Measurements from ENCODE around the gene CHODL. TPM values are rescaled to one million over a fixed set of nuclear protein-coding genes. Genes with fewer than 3 reads are reported as not detected.

Gene CHODL
- total and polyA plus RNA-seq, 2 of the 4 experiments (the other 2 are of a cell fraction) = under 0.01 TPM; not detected in 1

DNA sequence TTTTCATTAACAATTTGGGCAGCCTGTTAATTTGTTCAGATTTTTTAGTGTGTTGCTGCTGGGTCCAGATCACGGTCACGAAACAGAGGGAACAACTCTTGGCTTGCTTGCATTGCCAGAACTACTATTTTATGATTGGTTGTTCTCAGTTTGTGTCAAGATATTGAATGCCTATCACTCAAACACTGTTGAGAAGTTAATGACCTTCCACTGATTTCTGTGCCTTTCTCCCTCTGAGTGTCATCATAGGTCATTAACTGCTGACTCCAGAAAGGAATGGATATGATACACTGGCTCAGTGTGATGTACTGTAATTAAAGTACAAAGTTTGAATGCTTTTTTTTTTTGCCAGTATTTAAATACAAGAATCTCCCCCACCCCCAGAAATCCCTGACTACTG lies 9.2 kb downstream of the CHODL start:
- H3K18ac ChIP-seq (ENCODE audit: low read depth, low read length) = no peak overlapping the region
- in situ Hi-C loops (cut with MboI; ENCODE audit: low sequenced_read_pairs) = no loop called here

More for the DNA sequence above, 9.2 kb downstream of the CHODL start:
- Histone ChIP-seq H3K4ac (ENCODE audit: low read depth, low read length) (no peak overlapping the region), H4K20me1 (ENCODE audit: insufficient read depth, low read length) (no peaks in the 10 kb centered on the region), H2BK5ac (ENCODE audit: low read depth, low read length, poor library complexity, severe bottlenecking) (no peak overlapping the region), H3K56ac (ENCODE audit: extremely low read depth, insufficient read depth, low read length) (no peak overlapping the region), H3K4me3 (ENCODE audit: insufficient read depth, low read depth, low read length) (no peak overlapping the region), H2BK120ac (ENCODE audit: low read depth, low read length) (no peak overlapping the region), H3K36me3 (ENCODE audit: control insufficient read depth, insufficient read depth, low read length) (no peaks in the 10 kb centered on the region), H2AK5ac (ENCODE audit: low read depth, low read length) (no peak overlapping the region), H4K8ac (ENCODE audit: low read depth in 2 of 2, low read length in 2 of 2) (no peak overlapping the region), H4K5ac (ENCODE audit: low read depth, low read length) (no peak overlapping the region), H2AFZ (replicated peaks; ENCODE audit: low read length, poor library complexity) (no peak overlapping the region), H3K4me2 (ENCODE audit: low read depth, low read length) (no peak overlapping the region), H4K91ac (ENCODE audit: insufficient read depth, low read depth, low read length) (no peak overlapping the region), H3K14ac (replicated peaks; ENCODE audit: low read depth, low read length) (no peak overlapping the region), H2BK20ac (ENCODE audit: low read depth, low read length) (no peak overlapping the region), H3K79me1 (ENCODE audit: low read depth in 1 of 2, low read length in 2 of 2) (no peaks in the 10 kb centered on the region), H3K23ac (ENCODE audit: low read depth, low read length) (no peak overlapping the region), H3K9me3 (ENCODE audit: control insufficient read depth, insufficient read depth, low read length) (peaks cover 2% of the 10 kb centered on the region; the same call in 1 of the 2 replicates), H3K9me1 (ENCODE audit: insufficient read depth, low read length) (no peaks in the 10 kb centered on the region), H2BK15ac (ENCODE audit: low read depth, low read length) (no peak overlapping the region), H3K27ac (ENCODE audit: insufficient read depth, low read length) (no peak overlapping the region), H3K4me1 (ENCODE audit: control insufficient read depth, insufficient read depth, low read length) (no peaks in the 10 kb centered on the region), H2AK9ac (replicated peaks; ENCODE audit: low read depth, low read length, poor library complexity) (no peak overlapping the region), H3K9ac (ENCODE audit: low read depth, low read length) (no peak overlapping the region), H3K27me3 (ENCODE audit: control insufficient read depth, insufficient read depth, low read length) (no peaks in the 10 kb centered on the region)
- ChIA-PET CTCF (no interaction called here), POLR2A (ENCODE audit: unreplicated experiment) (no interaction called here)
- dilution Hi-C loops (cut with HindIII; ENCODE audit: low sequenced_read_pairs, unreplicated experiment) (no loop called here), intact Hi-C loops (cut with micrococcal nuclease) (no loop called here)
- ATAC-seq (ENCODE audit: low read depth) = no peak
- WGBS, 2 experiments (ENCODE audit: extremely low coverage in 2 of 2, insufficient read length in 1 of 2) = no CpG with 5 or more reads among the region's 2 CpGs
- TF ChIP-seq, protein P1, sequence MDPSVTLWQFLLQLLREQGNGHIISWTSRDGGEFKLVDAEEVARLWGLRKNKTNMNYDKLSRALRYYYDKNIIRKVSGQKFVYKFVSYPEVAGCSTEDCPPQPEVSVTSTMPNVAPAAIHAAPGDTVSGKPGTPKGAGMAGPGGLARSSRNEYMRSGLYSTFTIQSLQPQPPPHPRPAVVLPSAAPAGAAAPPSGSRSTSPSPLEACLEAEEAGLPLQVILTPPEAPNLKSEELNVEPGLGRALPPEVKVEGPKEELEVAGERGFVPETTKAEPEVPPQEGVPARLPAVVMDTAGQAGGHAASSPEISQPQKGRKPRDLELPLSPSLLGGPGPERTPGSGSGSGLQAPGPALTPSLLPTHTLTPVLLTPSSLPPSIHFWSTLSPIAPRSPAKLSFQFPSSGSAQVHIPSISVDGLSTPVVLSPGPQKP (IDR thresholded peaks at IDR 0.05; ENCODE audit: borderline replicate concordance, low read depth, low read length) = no peak
- TF ChIP-seq, protein P2, sequence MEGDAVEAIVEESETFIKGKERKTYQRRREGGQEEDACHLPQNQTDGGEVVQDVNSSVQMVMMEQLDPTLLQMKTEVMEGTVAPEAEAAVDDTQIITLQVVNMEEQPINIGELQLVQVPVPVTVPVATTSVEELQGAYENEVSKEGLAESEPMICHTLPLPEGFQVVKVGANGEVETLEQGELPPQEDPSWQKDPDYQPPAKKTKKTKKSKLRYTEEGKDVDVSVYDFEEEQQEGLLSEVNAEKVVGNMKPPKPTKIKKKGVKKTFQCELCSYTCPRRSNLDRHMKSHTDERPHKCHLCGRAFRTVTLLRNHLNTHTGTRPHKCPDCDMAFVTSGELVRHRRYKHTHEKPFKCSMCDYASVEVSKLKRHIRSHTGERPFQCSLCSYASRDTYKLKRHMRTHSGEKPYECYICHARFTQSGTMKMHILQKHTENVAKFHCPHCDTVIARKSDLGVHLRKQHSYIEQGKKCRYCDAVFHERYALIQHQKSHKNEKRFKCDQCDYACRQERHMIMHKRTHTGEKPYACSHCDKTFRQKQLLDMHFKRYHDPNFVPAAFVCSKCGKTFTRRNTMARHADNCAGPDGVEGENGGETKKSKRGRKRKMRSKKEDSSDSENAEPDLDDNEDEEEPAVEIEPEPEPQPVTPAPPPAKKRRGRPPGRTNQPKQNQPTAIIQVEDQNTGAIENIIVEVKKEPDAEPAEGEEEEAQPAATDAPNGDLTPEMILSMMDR (conservative IDR thresholded peaks at IDR 0.05; ENCODE audit: low read depth, low read length) = no peak
- TF ChIP-seq RFX5 (IDR thresholded peaks at IDR 0.05; ENCODE audit: low read depth, low read length) (no peak), RAD21 (IDR thresholded peaks at IDR 0.05; ENCODE audit: low read length) (no peak)
- DNase-seq = no peak
- BruUV-seq (replicated peaks) = no TSS peak
